T1000 (cell line): ENCODE results near the gene RGS11.

ENCODE experiments used
- DNase-seq: peaks from one replicate; lab custom pipeline; 2025; ENCODE audit warnings: mixed read lengths; lab: John Stamatoyannopoulos, UW

The RGS11 gene

GRCh38 chr16:229731-230281, 45.9 kb downstream of the RGS11 start:
- no peak for DNase-seq

- peak; percentile 93 for DNase-seq
Observed at GRCh38 chr16:228852-229730, 46.7 kb downstream of the RGS11 start, which contains the start of gene LUC7L. LUC7L (minus strand) TSS chr16:229449; CDS start chr16:229339, 110 bp downstream.

GRCh38 chr16:228151-228851, 47.4 kb downstream of the RGS11 start:
- DNase-seq, result no peak

- DNase-seq, result no peak
Observed at GRCh38 chr16:220021-220420, 55.7 kb downstream of the RGS11 start.
